Measurements from ENCODE around the gene DMD. TPM values are rescaled to one million over a fixed set of nuclear protein-coding genes. Genes with fewer than 3 reads are reported as not detected.

Gene DMD
- total RNA-seq, 1 experiment from 2014 or later = 25.3 TPM

DNA sequence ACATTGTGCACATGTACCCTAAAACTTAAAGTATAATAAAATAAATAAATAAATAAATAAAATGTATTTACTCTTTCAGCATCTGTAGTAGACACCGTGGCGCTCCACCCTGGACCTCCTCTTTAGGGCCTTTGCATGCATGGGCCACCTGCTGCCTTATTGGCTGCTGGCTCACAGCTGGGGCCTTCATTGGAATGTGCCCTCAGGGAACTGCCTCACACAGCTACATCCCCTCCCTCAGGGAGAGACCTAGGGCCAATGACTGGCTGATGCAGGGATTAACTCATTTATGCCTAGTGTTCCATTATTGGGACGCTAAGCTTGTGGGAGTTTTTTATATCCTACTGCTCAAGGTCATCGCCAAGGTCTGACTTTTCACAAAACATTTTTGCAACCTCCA, 1836.6 kb downstream of the DMD start:
- H3K4me2 ChIP-seq = no peak overlapping the region
- BruUV-seq (replicated peaks) = no TSS peak
- TF ChIP-seq, protein P1, sequence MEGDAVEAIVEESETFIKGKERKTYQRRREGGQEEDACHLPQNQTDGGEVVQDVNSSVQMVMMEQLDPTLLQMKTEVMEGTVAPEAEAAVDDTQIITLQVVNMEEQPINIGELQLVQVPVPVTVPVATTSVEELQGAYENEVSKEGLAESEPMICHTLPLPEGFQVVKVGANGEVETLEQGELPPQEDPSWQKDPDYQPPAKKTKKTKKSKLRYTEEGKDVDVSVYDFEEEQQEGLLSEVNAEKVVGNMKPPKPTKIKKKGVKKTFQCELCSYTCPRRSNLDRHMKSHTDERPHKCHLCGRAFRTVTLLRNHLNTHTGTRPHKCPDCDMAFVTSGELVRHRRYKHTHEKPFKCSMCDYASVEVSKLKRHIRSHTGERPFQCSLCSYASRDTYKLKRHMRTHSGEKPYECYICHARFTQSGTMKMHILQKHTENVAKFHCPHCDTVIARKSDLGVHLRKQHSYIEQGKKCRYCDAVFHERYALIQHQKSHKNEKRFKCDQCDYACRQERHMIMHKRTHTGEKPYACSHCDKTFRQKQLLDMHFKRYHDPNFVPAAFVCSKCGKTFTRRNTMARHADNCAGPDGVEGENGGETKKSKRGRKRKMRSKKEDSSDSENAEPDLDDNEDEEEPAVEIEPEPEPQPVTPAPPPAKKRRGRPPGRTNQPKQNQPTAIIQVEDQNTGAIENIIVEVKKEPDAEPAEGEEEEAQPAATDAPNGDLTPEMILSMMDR (conservative IDR thresholded peaks at IDR 0.05) = no peak
- no peak for TF ChIP-seq EZH2 (IDR thresholded peaks at IDR 0.05; ENCODE audit: low read depth)
- no peaks in the 10 kb centered on the region for H3K9me3 ChIP-seq (ENCODE audit: insufficient read depth, low read depth)
- H3K9me2 ChIP-seq (ENCODE audit: insufficient read depth) = no peaks in the 10 kb centered on the region
- peaks cover 3% of the 10 kb centered on the region; the same call in 1 of the 2 replicates for H3F3A ChIP-seq (ENCODE audit: insufficient read depth, low read depth)
- H2AFZ ChIP-seq = no peak overlapping the region
- no peaks in the 10 kb centered on the region for H3K36me3 ChIP-seq (ENCODE audit: low read depth)
- peaks cover 17% of the 10 kb centered on the region for H3K4me1 ChIP-seq (replicated peaks; ENCODE audit: insufficient read depth)
- no peaks in the 10 kb centered on the region for H3K27me3 ChIP-seq (ENCODE audit: insufficient read depth, low read depth)
- DNase-seq = no peak
- H3K27ac ChIP-seq = no peak overlapping the region
- no peaks in the 10 kb centered on the region for H4K20me1 ChIP-seq (ENCODE audit: insufficient read depth)
- intact Hi-C loops (cut with micrococcal nuclease; ENCODE audit: unreplicated experiment) = no loop called here
- ChIA-PET POLR2A (ENCODE audit: unreplicated experiment) (no interaction called here), CTCF (no interaction called here)
- no peaks in the 10 kb centered on the region for H3K79me2 ChIP-seq (ENCODE audit: low read depth)
- no peak overlapping the region for H3K4me3 ChIP-seq

DNA sequence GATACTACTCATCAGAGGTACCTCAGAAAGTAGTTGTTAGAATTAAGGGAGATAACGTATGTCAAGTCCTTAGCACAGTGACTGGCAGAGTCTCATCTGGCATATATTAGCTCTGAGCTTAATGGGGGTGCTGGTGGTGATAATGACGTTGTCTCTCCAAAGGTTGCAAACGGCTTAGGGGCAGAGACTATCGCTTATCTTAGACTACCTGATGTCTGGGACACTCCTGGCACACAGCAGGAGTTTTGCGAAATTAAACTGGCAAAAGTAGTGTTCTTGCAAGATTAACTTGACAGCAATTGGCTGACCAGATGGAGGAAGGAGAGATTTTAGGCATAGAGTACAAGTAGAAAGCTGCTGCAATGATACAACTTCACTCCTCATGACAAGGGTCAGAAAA, 1839.4 kb downstream of the DMD start:
- ChIA-PET CTCF (no interaction called here), POLR2A (ENCODE audit: unreplicated experiment) (no interaction called here)
- no peaks in the 10 kb centered on the region for H3K27me3 ChIP-seq (ENCODE audit: insufficient read depth, low read depth)

DNA sequence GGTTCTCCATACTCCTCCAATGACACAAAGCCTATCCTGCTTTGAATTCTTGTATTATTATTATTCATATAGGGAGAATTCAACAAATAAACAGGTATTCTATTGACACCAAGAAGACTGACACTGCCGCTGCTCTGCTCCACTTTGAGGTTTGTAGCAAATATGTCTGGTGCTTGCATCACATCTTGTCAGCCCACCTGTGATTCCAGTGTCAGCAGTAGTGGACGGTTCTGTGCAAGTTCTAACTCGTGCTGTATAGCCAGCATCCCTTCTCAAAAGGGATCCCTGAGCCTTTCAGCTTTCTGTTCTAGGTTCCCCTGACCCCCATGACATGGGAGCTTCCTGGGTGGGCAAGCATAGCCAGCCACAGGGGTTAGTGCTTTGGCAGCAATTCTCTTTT, 1843.5 kb downstream of the DMD start:
- POLR2A ChIA-PET (ENCODE audit: unreplicated experiment) = no interaction called here
- no peak for DNase-seq
- BruUV-seq (replicated peaks) = no TSS peak
- Histone ChIP-seq H3K36me3 (ENCODE audit: low read depth) (no peaks in the 10 kb centered on the region), H3K79me2 (ENCODE audit: low read depth) (no peaks in the 10 kb centered on the region), H3F3A (ENCODE audit: insufficient read depth, low read depth) (no peaks in the 10 kb centered on the region), H2AFZ (no peak overlapping the region), H3K4me3 (no peak overlapping the region), H3K27ac (no peak overlapping the region), H3K4me2 (no peak overlapping the region), H3K27me3 (ENCODE audit: insufficient read depth, low read depth) (no peaks in the 10 kb centered on the region), H3K9me2 (ENCODE audit: insufficient read depth) (no peaks in the 10 kb centered on the region), H3K4me1 (replicated peaks; ENCODE audit: insufficient read depth) (no peaks in the 10 kb centered on the region), H3K9me3 (ENCODE audit: insufficient read depth, low read depth) (no peaks in the 10 kb centered on the region), H4K20me1 (ENCODE audit: insufficient read depth) (no peaks in the 10 kb centered on the region)
- CTCF ChIA-PET = no interaction called here
- TF ChIP-seq, protein P1 (conservative IDR thresholded peaks at IDR 0.05) = no peak
- no peak for TF ChIP-seq EZH2 (IDR thresholded peaks at IDR 0.05; ENCODE audit: low read depth)
- intact Hi-C loops (cut with micrococcal nuclease; ENCODE audit: unreplicated experiment) = no loop called here

More for the DNA sequence above, 1839.4 kb downstream of the DMD start:
- TF ChIP-seq EZH2 (IDR thresholded peaks at IDR 0.05; ENCODE audit: low read depth) = no peak
- no peak for DNase-seq
- Histone ChIP-seq H3K9me3 (ENCODE audit: insufficient read depth, low read depth) (no peaks in the 10 kb centered on the region), H3K36me3 (ENCODE audit: low read depth) (no peaks in the 10 kb centered on the region), H3K79me2 (ENCODE audit: low read depth) (no peaks in the 10 kb centered on the region), H3K4me1 (replicated peaks; ENCODE audit: insufficient read depth) (peaks cover 12% of the 10 kb centered on the region), H2AFZ (no peak overlapping the region), H3K4me2 (no peak overlapping the region), H3K4me3 (no peak overlapping the region), H3K27ac (no peak overlapping the region), H4K20me1 (ENCODE audit: insufficient read depth) (no peaks in the 10 kb centered on the region), H3F3A (ENCODE audit: insufficient read depth, low read depth) (peaks cover 3% of the 10 kb centered on the region; the same call in 1 of the 2 replicates), H3K9me2 (ENCODE audit: insufficient read depth) (no peaks in the 10 kb centered on the region)
- intact Hi-C loops (cut with micrococcal nuclease; ENCODE audit: unreplicated experiment) = no loop called here
- BruUV-seq (replicated peaks) = no TSS peak

DNA sequence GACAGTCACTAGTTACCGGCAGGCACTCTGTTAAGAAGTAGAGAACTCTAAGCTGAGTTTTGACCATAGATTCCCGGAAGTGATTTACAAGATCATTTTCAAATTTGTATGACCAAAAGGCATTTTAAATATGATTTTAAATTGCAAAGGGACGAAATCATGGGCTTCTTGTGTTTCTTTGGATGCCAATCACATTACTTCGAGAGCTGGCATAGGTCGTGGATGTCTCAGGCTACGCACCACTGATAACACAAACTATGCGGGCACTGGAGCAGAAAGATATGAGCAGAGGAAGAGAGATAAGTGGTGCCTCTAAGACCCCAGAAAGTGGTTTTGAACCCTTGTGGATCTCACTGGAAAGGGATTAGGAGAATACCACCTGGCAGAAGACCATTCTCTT, 1845.3 kb downstream of the DMD start:
- no TSS peak for BruUV-seq (replicated peaks)
- no peak for DNase-seq
- H3K79me2 ChIP-seq (ENCODE audit: low read depth) = no peaks in the 10 kb centered on the region
- no peaks in the 10 kb centered on the region for H3F3A ChIP-seq (ENCODE audit: insufficient read depth, low read depth)
- no peak overlapping the region for H3K4me3 ChIP-seq
- CTCF ChIA-PET = no interaction called here
- no peaks in the 10 kb centered on the region for H3K27me3 ChIP-seq (ENCODE audit: insufficient read depth, low read depth)
- H3K9me3 ChIP-seq (ENCODE audit: insufficient read depth, low read depth) = no peaks in the 10 kb centered on the region
- intact Hi-C loops (cut with micrococcal nuclease; ENCODE audit: unreplicated experiment) = no loop called here
- no peaks in the 10 kb centered on the region for H3K4me1 ChIP-seq (replicated peaks; ENCODE audit: insufficient read depth)
- TF ChIP-seq, protein P1 (conservative IDR thresholded peaks at IDR 0.05) = no peak
- TF ChIP-seq EZH2 (IDR thresholded peaks at IDR 0.05; ENCODE audit: low read depth) = no peak
- H3K9me2 ChIP-seq (ENCODE audit: insufficient read depth) = no peaks in the 10 kb centered on the region
- no peak overlapping the region for H3K27ac ChIP-seq
- no peak overlapping the region for H3K4me2 ChIP-seq
- H3K36me3 ChIP-seq (ENCODE audit: low read depth) = no peaks in the 10 kb centered on the region
- POLR2A ChIA-PET (ENCODE audit: unreplicated experiment) = no interaction called here
- H4K20me1 ChIP-seq (ENCODE audit: insufficient read depth) = no peaks in the 10 kb centered on the region
- H2AFZ ChIP-seq = no peak overlapping the region
